GM12873 (cell line): ENCODE measurements around the gene MORC3.

Experiments
- TF ChIP-seq, protein P1 (sequence below): IDR thresholded peaks from 2 replicates; pipeline ENCODE4 v1.5.1; 2012; ENCODE audit warnings: low read depth, mild to moderate bottlenecking, moderate library complexity, low read length, control low read depth; ENCODE audit not compliant: insufficient read depth; ENCODE audit errors: missing control alignments

Gene MORC3

DNA sequence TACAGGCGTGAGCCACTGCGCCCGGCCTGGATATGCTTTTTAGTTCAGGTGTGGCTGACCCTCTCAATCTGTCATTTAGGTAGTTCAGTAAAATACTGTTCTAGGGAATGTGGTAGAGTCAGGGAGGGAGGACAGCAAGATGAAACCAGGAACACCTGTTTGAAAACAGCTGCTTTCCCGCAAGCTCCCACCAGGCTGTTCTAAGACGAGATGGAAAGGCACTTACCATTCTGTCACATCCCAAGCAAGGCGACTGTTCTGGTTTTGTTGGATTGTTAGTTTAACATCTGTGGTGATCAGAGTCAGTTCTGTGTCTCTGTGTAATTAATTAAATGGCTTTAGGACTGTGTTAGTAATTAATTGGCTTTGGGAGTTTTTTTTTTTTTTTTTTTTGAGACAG lies 68.1 kb downstream of the MORC3 start:
- TF ChIP-seq, protein P1, sequence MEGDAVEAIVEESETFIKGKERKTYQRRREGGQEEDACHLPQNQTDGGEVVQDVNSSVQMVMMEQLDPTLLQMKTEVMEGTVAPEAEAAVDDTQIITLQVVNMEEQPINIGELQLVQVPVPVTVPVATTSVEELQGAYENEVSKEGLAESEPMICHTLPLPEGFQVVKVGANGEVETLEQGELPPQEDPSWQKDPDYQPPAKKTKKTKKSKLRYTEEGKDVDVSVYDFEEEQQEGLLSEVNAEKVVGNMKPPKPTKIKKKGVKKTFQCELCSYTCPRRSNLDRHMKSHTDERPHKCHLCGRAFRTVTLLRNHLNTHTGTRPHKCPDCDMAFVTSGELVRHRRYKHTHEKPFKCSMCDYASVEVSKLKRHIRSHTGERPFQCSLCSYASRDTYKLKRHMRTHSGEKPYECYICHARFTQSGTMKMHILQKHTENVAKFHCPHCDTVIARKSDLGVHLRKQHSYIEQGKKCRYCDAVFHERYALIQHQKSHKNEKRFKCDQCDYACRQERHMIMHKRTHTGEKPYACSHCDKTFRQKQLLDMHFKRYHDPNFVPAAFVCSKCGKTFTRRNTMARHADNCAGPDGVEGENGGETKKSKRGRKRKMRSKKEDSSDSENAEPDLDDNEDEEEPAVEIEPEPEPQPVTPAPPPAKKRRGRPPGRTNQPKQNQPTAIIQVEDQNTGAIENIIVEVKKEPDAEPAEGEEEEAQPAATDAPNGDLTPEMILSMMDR = no peak

DNA sequence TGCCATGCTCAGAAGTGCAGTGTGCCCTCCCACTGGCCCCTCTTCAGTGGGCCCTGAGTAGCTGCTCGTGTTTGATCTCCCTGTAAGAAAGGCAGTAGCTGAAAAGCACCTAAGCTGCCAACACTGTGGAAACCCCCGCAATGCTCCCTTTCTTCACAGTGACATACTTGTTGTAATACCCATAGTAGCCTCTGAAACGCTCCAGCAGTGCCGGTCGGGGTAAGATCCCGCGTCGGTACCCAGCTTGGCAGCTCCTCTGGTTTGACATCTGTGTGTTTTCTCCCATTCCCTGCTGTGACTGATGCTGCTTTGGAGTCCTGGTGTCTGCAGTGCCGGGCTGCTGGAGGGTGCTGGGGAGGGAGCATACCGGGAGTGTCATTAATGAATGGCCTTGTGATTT lies 68.8 kb downstream of the MORC3 start:
- TF ChIP-seq, protein P1 = peak; percentile 47

DNA sequence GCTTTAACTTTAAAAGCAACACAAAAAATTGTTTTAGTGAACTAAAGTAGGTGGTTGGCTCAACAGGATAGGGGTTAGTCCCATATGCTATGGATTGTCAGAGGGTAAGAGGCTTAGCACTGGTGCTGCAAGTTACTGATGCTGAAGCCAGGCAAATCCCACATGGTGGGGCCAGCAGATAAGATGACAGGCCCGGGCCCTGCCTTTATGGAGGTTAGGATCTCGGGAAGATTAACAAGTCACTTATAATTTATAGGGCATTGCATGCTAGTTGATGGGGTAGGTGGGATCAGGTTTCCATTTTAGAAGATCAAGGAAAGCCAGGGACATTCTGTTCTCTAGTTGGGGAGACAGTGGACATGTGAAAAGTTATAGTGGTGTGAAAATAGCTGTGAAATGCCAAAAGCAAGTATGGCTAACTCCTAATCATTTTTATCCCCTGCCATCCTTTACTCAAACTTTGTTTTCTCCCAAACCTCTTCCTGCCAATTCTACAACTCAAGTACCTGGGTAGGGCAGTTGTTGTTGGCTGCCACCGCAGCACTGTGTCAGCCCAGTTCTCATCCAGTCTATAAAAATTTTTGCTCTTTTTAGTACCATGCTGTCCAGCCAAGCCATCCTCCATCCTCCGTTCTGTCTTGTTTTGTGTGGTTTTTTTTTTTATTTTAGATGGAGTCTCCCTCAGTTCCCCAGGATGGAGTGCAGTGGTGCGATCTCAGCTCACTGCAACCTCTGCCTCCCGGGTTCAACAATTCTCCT lies 75.5 kb downstream of the MORC3 start:
- TF ChIP-seq, protein P1 = no peak

DNA sequence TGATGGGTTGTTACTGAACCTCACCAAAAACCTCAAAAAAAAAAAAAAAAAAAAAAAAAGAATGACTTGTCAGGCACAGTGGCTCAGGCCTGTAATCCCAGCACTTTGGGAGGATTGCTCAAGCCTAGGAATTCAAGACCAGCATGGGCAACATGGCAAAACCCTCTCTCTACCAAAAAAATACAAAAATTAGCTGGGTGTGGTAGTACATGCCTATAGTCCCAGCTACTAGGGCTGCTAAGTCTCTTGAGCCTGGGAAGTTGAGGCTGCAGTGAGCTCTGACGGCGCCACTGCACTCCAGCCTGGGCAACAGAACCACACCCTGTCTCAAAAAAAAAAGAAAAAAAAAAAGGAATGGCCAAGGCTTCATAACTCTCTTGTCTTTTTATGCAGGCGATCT lies 76.3 kb downstream of the MORC3 start:
- TF ChIP-seq, protein P1 = no peak

DNA sequence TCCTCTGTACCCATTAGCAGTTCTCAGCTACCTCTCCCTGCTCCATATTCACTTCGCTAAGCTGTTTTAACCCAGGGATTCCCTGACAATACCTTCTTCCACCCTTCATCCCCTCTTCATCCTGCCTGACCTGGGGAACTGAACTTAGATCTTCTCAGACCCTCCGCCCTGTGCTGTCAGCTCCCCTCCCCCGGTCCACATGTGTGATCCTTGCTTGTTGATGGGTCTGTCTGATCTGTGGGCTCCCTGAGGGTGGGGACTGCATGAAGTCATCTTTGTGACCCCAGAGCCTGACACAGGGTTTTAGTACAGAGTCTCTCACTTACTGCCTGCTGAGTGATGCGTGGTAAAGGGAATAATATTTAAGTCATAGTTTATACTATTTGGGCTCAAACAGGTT lies 77.0 kb downstream of the MORC3 start:
- TF ChIP-seq, protein P1 = no peak

DNA sequence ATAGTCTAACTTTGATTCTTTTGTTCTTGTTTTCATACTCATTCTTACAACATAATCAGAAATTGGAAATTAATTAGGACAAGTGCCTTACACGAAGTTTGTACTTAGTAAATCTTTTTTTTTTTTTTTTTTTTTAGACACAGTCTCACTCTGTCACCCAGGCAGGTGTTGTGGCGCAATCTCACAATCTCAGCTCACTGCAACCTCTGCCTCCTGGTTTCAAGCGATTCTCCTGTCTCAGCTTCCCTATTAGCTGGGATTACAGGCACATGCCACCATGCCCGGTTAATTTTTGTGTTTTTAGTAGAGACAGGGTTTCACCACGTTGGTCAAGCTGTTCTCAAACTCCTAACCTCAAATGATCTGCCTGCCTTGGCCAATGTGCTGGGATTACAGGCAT lies 77.6 kb downstream of the MORC3 start:
- TF ChIP-seq, protein P1 = no peak

DNA sequence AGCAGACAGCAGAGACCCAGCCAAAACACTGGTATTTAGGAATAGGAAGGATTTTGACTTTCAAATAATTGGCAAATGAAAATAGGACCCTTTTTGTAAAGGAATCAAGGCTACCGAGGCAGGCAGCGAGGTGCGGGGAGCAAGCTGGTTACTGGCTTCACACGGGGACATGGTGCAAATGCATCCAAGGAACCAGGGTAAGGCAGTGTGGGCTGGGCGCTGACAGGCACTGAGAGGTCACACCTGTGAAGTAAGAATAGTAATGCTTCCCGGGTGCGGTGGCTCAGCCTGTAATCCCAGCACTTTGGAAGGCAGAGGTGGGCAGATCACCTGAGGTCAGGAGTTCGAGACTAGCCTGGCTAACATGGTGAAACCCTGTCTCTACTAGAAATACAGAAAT lies 80.7 kb downstream of the MORC3 start:
- TF ChIP-seq, protein P1 = no peak
